Mesendoderm (in vitro differentiated cells): ENCODE measurements around the gene RABGAP1L.

Experiments used
- DNase-seq: peaks from one replicate; pipeline ENCODE4 v3.0.0; 2013
- H2AK5ac ChIP-seq: 2 replicates; pipeline ENCODE4 v1.6.1; 2013; ENCODE audit warnings: low read length, inconsistent platforms
- H2BK120ac ChIP-seq: 2 replicates; pipeline ENCODE4 v1.6.1; 2013; ENCODE audit warnings: low read depth, mild to moderate bottlenecking, low read length, moderate library complexity, mixed read lengths
- H2BK15ac ChIP-seq: replicated peaks from 2 replicates; pipeline ENCODE4 v1.6.1; 2013; ENCODE audit warnings: low read depth, mild to moderate bottlenecking, moderate library complexity
- H2BK5ac ChIP-seq: 2 replicates; pipeline ENCODE4 v1.6.1; 2013; ENCODE audit warnings: low read length, inconsistent platforms
- H3K18ac ChIP-seq: 2 replicates; pipeline ENCODE4 v1.6.1; 2013; ENCODE audit warnings: mild to moderate bottlenecking, low read length, mixed read lengths
- H3K23ac ChIP-seq: one replicate; pipeline ENCODE4 v1.6.1; 2013; ENCODE audit warnings: low read length
- H3K27ac ChIP-seq: 2 replicates; pipeline ENCODE4 v1.5.1; 2013; ENCODE audit warnings: low read depth, mild to moderate bottlenecking, inconsistent platforms, low read length, moderate library complexity
- H3K27me3 ChIP-seq: 2 replicates; pipeline ENCODE4 v1.6.1; 2013; ENCODE audit warnings: low read length, control low read depth, mild to moderate bottlenecking, inconsistent platforms; ENCODE audit not compliant: insufficient read depth, poor library complexity
- H3K36me3 ChIP-seq: 2 replicates; pipeline ENCODE4 v1.6.1; 2013; ENCODE audit warnings: low read length, inconsistent platforms; ENCODE audit not compliant: control insufficient read depth, insufficient read depth
- H3K4ac ChIP-seq: one replicate; pipeline ENCODE4 v1.6.1; 2013; ENCODE audit warnings: low read depth, mild to moderate bottlenecking, low read length, moderate library complexity
- H3K4me1 ChIP-seq: 2 replicates; pipeline ENCODE4 v1.6.1; 2013; ENCODE audit warnings: low read depth, low read length, inconsistent platforms; ENCODE audit not compliant: control insufficient read depth
- H3K4me2 ChIP-seq: 2 replicates; pipeline ENCODE4 v1.6.1; 2013; ENCODE audit warnings: low read length
- H3K4me3 ChIP-seq: 2 replicates; pipeline ENCODE4 v1.5.1; 2013; ENCODE audit warnings: mild to moderate bottlenecking, low read length
- H3K56ac ChIP-seq: one replicate; pipeline ENCODE4 v1.6.1; 2013; ENCODE audit warnings: low read length
- H3K79me1 ChIP-seq: 2 replicates; pipeline ENCODE4 v1.6.1; 2013; ENCODE audit warnings: low read length, inconsistent platforms
- H3K79me2 ChIP-seq: 2 replicates; pipeline ENCODE4 v1.6.1; 2013; ENCODE audit warnings: mild to moderate bottlenecking, low read length; ENCODE audit not compliant: control insufficient read depth, insufficient read depth
- H3K9ac ChIP-seq: 2 replicates; pipeline ENCODE4 v1.6.1; 2013; ENCODE audit warnings: low read length, inconsistent platforms
- H4K5ac ChIP-seq: one replicate; pipeline ENCODE4 v1.6.1; 2013; ENCODE audit warnings: low read length
- H4K8ac ChIP-seq: one replicate; pipeline ENCODE4 v1.6.1; 2013; ENCODE audit warnings: low read depth, mild to moderate bottlenecking, control low read depth, low read length, moderate library complexity
- WGBS: extraction: QIAGEN DNeasy Blood & Tissue Kit; methylation state at CpG from one replicate; pipeline ENCODE4 v1.1.7; 2013; ENCODE audit warnings: low lambda C conversion rate, missing lambda C conversion rate; ENCODE audit not compliant: insufficient coverage; ENCODE audit errors: extremely low coverage; 5-methylcytosine and 5-hydroxymethylcytosine counted together

RABGAP1L gene

GRCh38 chr1:174786760-174787159 lies 627.4 kb downstream of the RABGAP1L start:
- no peaks in the 10 kb centered on the region for H3K27me3 ChIP-seq
- no peak overlapping the region for H3K4me2 ChIP-seq
- H4K5ac ChIP-seq = no peak overlapping the region
- no peak overlapping the region for H3K4me3 ChIP-seq
- no peak for DNase-seq
- no peak overlapping the region for H3K23ac ChIP-seq
- no peaks in the 10 kb centered on the region for H3K4me1 ChIP-seq
- no peak overlapping the region for H3K4ac ChIP-seq
- no peak overlapping the region for H3K18ac ChIP-seq
- H3K79me2 ChIP-seq = no peaks in the 10 kb centered on the region
- no peak overlapping the region for H4K8ac ChIP-seq
- no CpG with 5 or more reads among the region's 4 CpGs for WGBS
- H3K27ac ChIP-seq = no peak overlapping the region
- H2AK5ac ChIP-seq = no peak overlapping the region
- no peak overlapping the region for H3K9ac ChIP-seq
- H3K36me3 ChIP-seq = no peaks in the 10 kb centered on the region
- no peaks in the 10 kb centered on the region for H3K79me1 ChIP-seq
- no peak overlapping the region for H2BK15ac ChIP-seq
- no peak overlapping the region for H2BK5ac ChIP-seq
- H2BK120ac ChIP-seq = no peak overlapping the region
- no peak overlapping the region for H3K56ac ChIP-seq

- H2BK120ac ChIP-seq = no peak overlapping the region
- no peak overlapping the region for H2BK5ac ChIP-seq
- no peak overlapping the region for H4K5ac ChIP-seq
- H2AK5ac ChIP-seq = no peak overlapping the region
- no peaks in the 10 kb centered on the region for H3K4me1 ChIP-seq
- H3K36me3 ChIP-seq = no peaks in the 10 kb centered on the region
- no peak overlapping the region for H2BK15ac ChIP-seq
- no peak overlapping the region for H3K56ac ChIP-seq
- H3K4ac ChIP-seq = no peak overlapping the region
- no peak overlapping the region for H3K27ac ChIP-seq
- H3K23ac ChIP-seq = no peak overlapping the region
- no peaks in the 10 kb centered on the region for H3K79me1 ChIP-seq
- H3K27me3 ChIP-seq = no peaks in the 10 kb centered on the region
- no peaks in the 10 kb centered on the region for H3K79me2 ChIP-seq
- H3K9ac ChIP-seq = no peak overlapping the region
- H3K4me2 ChIP-seq = no peak overlapping the region
- no CpG with 5 or more reads among the region's 1 CpG for WGBS
- DNase-seq = no peak
- H3K18ac ChIP-seq = no peak overlapping the region
- no peak overlapping the region for H4K8ac ChIP-seq
- H3K4me3 ChIP-seq = no peak overlapping the region
Observed at GRCh38 chr1:174788981-174789380, 629.7 kb downstream of the RABGAP1L start.

GRCh38 chr1:174789399-174789798 lies 630.1 kb downstream of the RABGAP1L start:
- Histone ChIP-seq H3K4me3 (no peak overlapping the region), H3K18ac (no peak overlapping the region), H3K79me2 (no peaks in the 10 kb centered on the region), H3K4me1 (no peaks in the 10 kb centered on the region), H2BK5ac (no peak overlapping the region), H4K8ac (no peak overlapping the region), H2BK120ac (no peak overlapping the region), H3K27ac (no peak overlapping the region), H3K27me3 (no peaks in the 10 kb centered on the region), H3K4me2 (no peak overlapping the region), H2AK5ac (no peak overlapping the region), H3K9ac (no peak overlapping the region), H2BK15ac (no peak overlapping the region), H3K36me3 (no peaks in the 10 kb centered on the region), H3K79me1 (no peaks in the 10 kb centered on the region), H3K23ac (no peak overlapping the region), H3K56ac (no peak overlapping the region), H3K4ac (no peak overlapping the region), H4K5ac (no peak overlapping the region)
- DNase-seq = no peak
- no CpG with 5 or more reads among the region's 1 CpG for WGBS

GRCh38 chr1:174791863-174792262 lies 632.5 kb downstream of the RABGAP1L start:
- Histone ChIP-seq H3K23ac (no peak overlapping the region), H2BK120ac (no peak overlapping the region), H3K18ac (no peak overlapping the region), H3K36me3 (no peaks in the 10 kb centered on the region), H3K27me3 (no peaks in the 10 kb centered on the region), H3K4me3 (no peak overlapping the region), H4K5ac (no peak overlapping the region), H3K27ac (no peak overlapping the region), H3K79me1 (no peaks in the 10 kb centered on the region), H4K8ac (no peak overlapping the region), H3K4me1 (no peaks in the 10 kb centered on the region), H2BK15ac (no peak overlapping the region), H2BK5ac (no peak overlapping the region), H3K4ac (no peak overlapping the region), H2AK5ac (no peak overlapping the region), H3K56ac (no peak overlapping the region), H3K79me2 (no peaks in the 10 kb centered on the region), H3K9ac (no peak overlapping the region), H3K4me2 (no peak overlapping the region)
- DNase-seq = no peak
- WGBS = no CpG with 5 or more reads among the region's 2 CpGs

GRCh38 chr1:174794861-174795260 lies 635.5 kb downstream of the RABGAP1L start:
- H3K23ac ChIP-seq = no peak overlapping the region
- no peak for DNase-seq
- H3K79me1 ChIP-seq = no peaks in the 10 kb centered on the region
- no peak overlapping the region for H2BK15ac ChIP-seq
- H4K8ac ChIP-seq = no peak overlapping the region
- H4K5ac ChIP-seq = no peak overlapping the region
- no peaks in the 10 kb centered on the region for H3K36me3 ChIP-seq
- H3K18ac ChIP-seq = no peak overlapping the region
- H3K27ac ChIP-seq = no peak overlapping the region
- H3K4me2 ChIP-seq = no peak overlapping the region
- no CpG with 5 or more reads among the region's 1 CpG for WGBS
- no peaks in the 10 kb centered on the region for H3K27me3 ChIP-seq
- H2BK5ac ChIP-seq = no peak overlapping the region
- H3K79me2 ChIP-seq = no peaks in the 10 kb centered on the region
- H3K4ac ChIP-seq = no peak overlapping the region
- H3K9ac ChIP-seq = no peak overlapping the region
- H3K4me1 ChIP-seq = no peaks in the 10 kb centered on the region
- no peak overlapping the region for H2BK120ac ChIP-seq
- no peak overlapping the region for H3K4me3 ChIP-seq
- H2AK5ac ChIP-seq = no peak overlapping the region
- no peak overlapping the region for H3K56ac ChIP-seq

- Histone ChIP-seq H2BK15ac (no peak overlapping the region), H2BK5ac (no peak overlapping the region), H4K8ac (no peak overlapping the region), H3K18ac (no peak overlapping the region), H4K5ac (no peak overlapping the region), H2BK120ac (no peak overlapping the region), H3K79me2 (no peaks in the 10 kb centered on the region), H3K4ac (no peak overlapping the region), H3K23ac (no peak overlapping the region), H2AK5ac (no peak overlapping the region), H3K4me1 (no peaks in the 10 kb centered on the region), H3K27me3 (no peaks in the 10 kb centered on the region), H3K4me2 (no peak overlapping the region), H3K27ac (no peak overlapping the region), H3K56ac (no peak overlapping the region), H3K4me3 (no peak overlapping the region), H3K79me1 (no peaks in the 10 kb centered on the region), H3K9ac (no peak overlapping the region), H3K36me3 (no peaks in the 10 kb centered on the region)
- no CpG with 5 or more reads among the region's 2 CpGs for WGBS
- DNase-seq = no peak
Observed at GRCh38 chr1:174795806-174796205, 636.5 kb downstream of the RABGAP1L start.
